ENCODE data around the gene CARD8. TPM values are rescaled to one million over a fixed set of nuclear protein-coding genes. Genes with fewer than 3 reads are reported as not detected.

CARD8 gene
- polyA plus RNA-seq, 1 experiment, result 15.0 TPM

DNA sequence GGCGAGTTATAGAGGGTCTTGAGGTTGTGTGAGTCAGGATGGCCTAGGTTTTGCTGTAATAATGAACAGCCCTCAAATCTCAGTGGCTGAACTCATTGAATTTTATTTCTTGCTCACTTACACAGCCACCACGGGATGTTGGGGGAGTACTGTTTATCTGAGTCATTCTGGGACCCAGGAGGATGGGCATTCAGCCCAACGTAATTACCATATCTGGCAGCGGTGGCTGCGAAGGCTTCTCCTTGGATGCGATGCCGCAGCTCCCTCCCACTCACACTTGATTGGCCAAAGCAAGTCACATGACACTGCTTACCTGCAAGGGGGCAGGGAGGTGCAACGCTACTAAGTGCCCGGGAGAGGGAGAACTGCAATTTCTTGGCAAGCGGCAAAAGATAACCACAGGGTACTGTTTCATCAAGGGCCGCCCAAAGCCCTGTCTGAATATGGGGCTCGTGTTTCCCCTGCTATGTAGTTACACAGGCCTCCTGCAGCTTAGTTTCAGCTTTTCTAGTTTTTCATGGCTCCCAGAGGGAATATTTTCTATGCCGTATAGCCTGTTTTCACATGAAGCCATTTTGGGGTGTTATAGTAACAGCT lies 65.3 kb downstream of the CARD8 start:
- Histone ChIP-seq H3K4me3 (ENCODE audit: low read depth, low read length) (no peak overlapping the region), H3K27me3 (ENCODE audit: control insufficient read depth, insufficient read depth, low read length) (no peaks in the 10 kb centered on the region), H3K36me3 (ENCODE audit: control insufficient read depth, insufficient read depth, low read length) (peaks cover 5% of the 10 kb centered on the region)
- TF ChIP-seq, protein P1, sequence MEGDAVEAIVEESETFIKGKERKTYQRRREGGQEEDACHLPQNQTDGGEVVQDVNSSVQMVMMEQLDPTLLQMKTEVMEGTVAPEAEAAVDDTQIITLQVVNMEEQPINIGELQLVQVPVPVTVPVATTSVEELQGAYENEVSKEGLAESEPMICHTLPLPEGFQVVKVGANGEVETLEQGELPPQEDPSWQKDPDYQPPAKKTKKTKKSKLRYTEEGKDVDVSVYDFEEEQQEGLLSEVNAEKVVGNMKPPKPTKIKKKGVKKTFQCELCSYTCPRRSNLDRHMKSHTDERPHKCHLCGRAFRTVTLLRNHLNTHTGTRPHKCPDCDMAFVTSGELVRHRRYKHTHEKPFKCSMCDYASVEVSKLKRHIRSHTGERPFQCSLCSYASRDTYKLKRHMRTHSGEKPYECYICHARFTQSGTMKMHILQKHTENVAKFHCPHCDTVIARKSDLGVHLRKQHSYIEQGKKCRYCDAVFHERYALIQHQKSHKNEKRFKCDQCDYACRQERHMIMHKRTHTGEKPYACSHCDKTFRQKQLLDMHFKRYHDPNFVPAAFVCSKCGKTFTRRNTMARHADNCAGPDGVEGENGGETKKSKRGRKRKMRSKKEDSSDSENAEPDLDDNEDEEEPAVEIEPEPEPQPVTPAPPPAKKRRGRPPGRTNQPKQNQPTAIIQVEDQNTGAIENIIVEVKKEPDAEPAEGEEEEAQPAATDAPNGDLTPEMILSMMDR (IDR thresholded peaks at IDR 0.05; ENCODE audit: insufficient read depth, low read depth, low read length), result no peak
- POLR2A ChIA-PET, result no interaction called here
- no peak for DNase-seq (ENCODE audit: low read depth)
- CTCF ChIA-PET, result interaction anchor here (1.5 to 2.1 kb wide), 2 partner anchors 11 to 13 kb away, joined by 3 to 13 read pairs; no protein-coding TSS in a partner anchor

DNA sequence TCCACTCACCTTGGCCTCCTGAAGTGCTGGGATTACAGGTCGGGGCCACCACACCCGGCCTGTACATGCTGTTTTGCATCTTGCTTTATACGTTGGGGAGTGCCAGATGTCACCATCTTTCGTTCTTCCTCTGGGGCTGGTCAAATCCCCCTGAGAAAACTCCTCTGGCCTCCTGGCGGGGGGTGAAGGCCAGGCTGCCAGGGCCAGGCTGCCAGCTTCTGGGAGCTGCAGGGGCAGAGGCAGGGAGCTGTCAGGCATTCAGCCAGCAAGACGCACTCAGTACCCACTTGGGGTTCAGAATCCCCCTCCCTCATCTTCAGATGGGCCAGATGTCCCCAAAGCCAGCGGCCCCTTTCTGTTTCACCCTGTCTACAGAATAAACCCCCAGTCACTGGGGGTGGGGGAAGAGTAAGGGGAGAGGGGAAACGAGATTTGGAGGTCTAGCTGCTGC lies 69.1 kb downstream of the CARD8 start:
- TF ChIP-seq, protein P1 (IDR thresholded peaks at IDR 0.05; ENCODE audit: insufficient read depth, low read depth, low read length), result no peak
- ChIA-PET POLR2A (no interaction called here), CTCF (no interaction called here)
- Histone ChIP-seq H3K36me3 (ENCODE audit: control insufficient read depth, insufficient read depth, low read length) (peaks cover 11% of the 10 kb centered on the region), H3K27me3 (ENCODE audit: control insufficient read depth, insufficient read depth, low read length) (no peaks in the 10 kb centered on the region), H3K4me3 (ENCODE audit: low read depth, low read length) (no peak overlapping the region)
- DNase-seq (ENCODE audit: low read depth), result no peak

DNA sequence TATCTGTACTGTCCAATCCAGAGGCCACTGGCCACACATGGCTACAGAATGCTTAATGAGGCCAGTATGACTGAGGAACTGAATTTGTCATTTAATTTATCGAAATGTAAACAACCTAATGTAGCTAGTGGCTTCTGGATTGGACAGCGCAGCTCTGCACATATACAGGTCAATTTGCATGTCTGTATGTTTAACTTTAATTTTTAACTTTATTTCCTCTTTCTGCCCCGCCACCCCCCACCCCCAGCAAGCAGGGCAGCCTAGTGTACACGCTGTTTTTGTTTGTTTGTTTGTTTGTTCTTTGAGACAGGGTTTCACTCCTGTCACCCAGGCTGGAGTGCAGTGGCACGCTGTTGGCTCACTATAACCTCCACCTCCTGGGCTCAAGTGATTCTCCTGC lies 69.7 kb downstream of the CARD8 start:
- ChIA-PET CTCF (interaction anchor here (1.3 to 1.5 kb wide), 2 partner anchors 8 to 12 kb away, joined by 3 read pairs; no protein-coding TSS in a partner anchor), POLR2A (no interaction called here)

DNA sequence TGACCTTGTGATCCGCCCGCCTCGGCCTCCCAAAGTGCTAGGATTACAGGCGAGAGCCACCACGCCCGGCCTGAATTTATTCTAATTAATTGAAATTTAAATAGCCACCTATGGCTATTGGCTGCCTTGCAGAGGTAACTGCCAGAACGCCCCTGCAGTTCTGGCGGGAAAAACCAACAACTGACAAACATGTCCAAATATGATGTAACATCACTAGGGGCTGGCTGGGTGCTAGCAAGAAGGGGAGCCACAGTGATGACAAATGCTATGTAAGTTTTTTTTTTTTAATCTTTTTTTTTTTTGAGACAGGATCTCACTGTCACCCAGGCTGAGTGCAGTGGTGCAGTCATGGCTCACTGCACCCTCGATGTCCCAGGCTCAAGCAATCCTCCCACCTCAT lies 72.4 kb downstream of the CARD8 start:
- POLR2A ChIA-PET, result no interaction called here
- CTCF ChIA-PET, result interaction anchor here (1.5 kb wide), 1 partner anchor 11 kb away, joined by 4 read pairs; no protein-coding TSS in a partner anchor
- peaks cover 9% of the 10 kb centered on the region for H3K36me3 ChIP-seq (ENCODE audit: control insufficient read depth, insufficient read depth, low read length)
- DNase-seq (ENCODE audit: low read depth), result no peak
- no peak overlapping the region for H3K4me3 ChIP-seq (ENCODE audit: low read depth, low read length)
- no peaks in the 10 kb centered on the region for H3K27me3 ChIP-seq (ENCODE audit: control insufficient read depth, insufficient read depth, low read length)
- TF ChIP-seq, protein P1 (IDR thresholded peaks at IDR 0.05; ENCODE audit: insufficient read depth, low read depth, low read length), result no peak

More for the DNA sequence above, 69.7 kb downstream of the CARD8 start:
- TF ChIP-seq, protein P1 (IDR thresholded peaks at IDR 0.05; ENCODE audit: insufficient read depth, low read depth, low read length), result no peak
- H3K4me3 ChIP-seq (ENCODE audit: low read depth, low read length), result no peak overlapping the region
- DNase-seq (ENCODE audit: low read depth), result no peak
- no peaks in the 10 kb centered on the region for H3K27me3 ChIP-seq (ENCODE audit: control insufficient read depth, insufficient read depth, low read length)
- peaks cover 11% of the 10 kb centered on the region for H3K36me3 ChIP-seq (ENCODE audit: control insufficient read depth, insufficient read depth, low read length)

DNA sequence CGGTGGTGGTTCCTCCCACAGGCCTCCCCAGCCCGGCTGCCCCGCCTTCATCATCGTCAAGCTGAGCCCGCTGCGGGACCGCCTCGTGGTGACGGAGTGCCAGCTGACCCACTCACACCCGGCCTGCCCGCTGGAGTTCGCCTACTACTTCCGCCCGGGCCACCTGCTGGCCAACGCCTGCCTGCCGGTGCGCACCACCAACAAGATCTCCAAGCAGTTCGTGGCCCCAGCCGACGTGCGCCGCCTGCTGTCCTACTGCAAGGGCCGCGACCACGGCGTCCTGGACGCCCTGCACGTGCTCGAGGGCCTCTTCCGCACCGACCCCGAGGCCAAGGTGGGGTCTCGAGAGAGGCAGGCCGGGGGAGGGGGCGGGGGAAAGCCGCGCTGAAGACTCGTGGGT lies 73.3 kb downstream of the CARD8 start:
- DNase-seq (ENCODE audit: low read depth), result no peak
- POLR2A ChIA-PET, result no interaction called here
- TF ChIP-seq, protein P1 (IDR thresholded peaks at IDR 0.05; ENCODE audit: insufficient read depth, low read depth, low read length), result 0 out of 2 replicates have a peak, but pooled peaks have one; percentile 8
- Histone ChIP-seq H3K36me3 (ENCODE audit: control insufficient read depth, insufficient read depth, low read length) (peaks cover 7% of the 10 kb centered on the region), H3K27me3 (ENCODE audit: control insufficient read depth, insufficient read depth, low read length) (no peaks in the 10 kb centered on the region), H3K4me3 (ENCODE audit: low read depth, low read length) (no peak overlapping the region)
- CTCF ChIA-PET, result interaction anchor here (1.5 kb wide), 1 partner anchor 12 kb away, joined by 4 read pairs; no protein-coding TSS in a partner anchor
